GM23338 (cell line): ENCODE measurements around the gene ZNF438. TPM values are rescaled to one million over a fixed set of nuclear protein-coding genes. Genes with fewer than 3 reads are reported as not detected.

Experiments
- ATAC-seq: fragments of 200-7000 bp; cut with Tn5 transposase; 3 replicates; pipeline ENCODE4 v1.9.1; 2020
- DNase-seq: peaks from one replicate; pipeline ENCODE4 v3.0.0-alpha.2; 2015; ENCODE audit warnings: low spot score
- H2AFZ ChIP-seq: fragments of 200-600 bp; sonication (generic); 2 replicates; pipeline ENCODE4 v1.8.0; 2016; ENCODE audit warnings: antibody characterized with exemption, mild to moderate bottlenecking, moderate library complexity
- H3F3A ChIP-seq: fragments of 200-600 bp; sonication (generic); replicated peaks from 2 replicates; pipeline ENCODE4 v1.8.0; 2017; ENCODE audit warnings: antibody characterized with exemption, mixed run types, low read depth
- H3K27ac ChIP-seq: fragments of 200-600 bp; sonication (generic); 2 replicates; pipeline ENCODE4 v1.6.1; 2016; ENCODE audit warnings: low read depth
- H3K27me3 ChIP-seq: fragments of 200-600 bp; sonication (generic); 2 replicates; pipeline ENCODE4 v1.8.0; 2016; ENCODE audit warnings: mild to moderate bottlenecking, mixed run types, moderate library complexity; ENCODE audit not compliant: insufficient read depth
- H3K36me3 ChIP-seq: fragments of 200-600 bp; sonication (generic); 2 replicates; pipeline ENCODE4 v1.8.0; 2016; ENCODE audit warnings: mild to moderate bottlenecking; ENCODE audit not compliant: insufficient read depth
- H3K4me1 ChIP-seq: fragments of 200-600 bp; sonication (generic); 2 replicates; pipeline ENCODE4 v1.8.0; 2016; ENCODE audit warnings: mild to moderate bottlenecking, moderate library complexity; ENCODE audit not compliant: insufficient read depth
- H3K4me2 ChIP-seq: fragments of 200-600 bp; sonication (generic); 2 replicates; pipeline ENCODE4 v1.7.1; 2017; ENCODE audit warnings: mixed run types
- H3K4me3 ChIP-seq: fragments of 200-600 bp; sonication (generic); 2 replicates; pipeline ENCODE4 v1.6.1; 2016; ENCODE audit warnings: mixed run types
- H3K79me2 ChIP-seq: fragments of 200-600 bp; sonication (generic); replicated peaks from 2 replicates; pipeline ENCODE4 v1.8.0; 2017; ENCODE audit warnings: mild to moderate bottlenecking; ENCODE audit not compliant: insufficient read depth
- H3K9me2 ChIP-seq: fragments of 200-600 bp; sonication (generic); 2 replicates; pipeline ENCODE4 v1.8.0; 2017; ENCODE audit not compliant: insufficient read depth
- H4K20me1 ChIP-seq: fragments of 200-600 bp; sonication (generic); replicated peaks from 2 replicates; pipeline ENCODE4 v1.8.0; 2017; ENCODE audit warnings: mild to moderate bottlenecking; ENCODE audit not compliant: insufficient read depth
- H3K27ac Mint-ChIP-seq: 2 replicates; pipeline ENCODE4 v1.8.0; 2020; ENCODE audit warnings: inconsistent platforms, mild to moderate bottlenecking, moderate library complexity, mixed read lengths
- H3K27me3 Mint-ChIP-seq: 3 replicates; pipeline ENCODE4 v1.8.0; 2022; ENCODE audit warnings: low read depth, mild to moderate bottlenecking, moderate library complexity, mixed read lengths, inconsistent platforms; ENCODE audit not compliant: insufficient read depth, poor library complexity
- H3K36me3 Mint-ChIP-seq: 3 replicates; pipeline ENCODE4 v1.8.0; 2021; ENCODE audit warnings: low read depth, mild to moderate bottlenecking, inconsistent platforms, moderate library complexity, mixed read lengths
- H3K4me1 Mint-ChIP-seq: 3 replicates; pipeline ENCODE4 v1.8.0; 2020; ENCODE audit warnings: mild to moderate bottlenecking, inconsistent platforms, mixed read lengths
- H3K4me3 Mint-ChIP-seq: 3 replicates; pipeline ENCODE4 v1.8.0; 2021; ENCODE audit warnings: moderate library complexity, mild to moderate bottlenecking, inconsistent platforms, mixed read lengths
- H3K9me3 Mint-ChIP-seq: 3 replicates; pipeline ENCODE4 v1.8.0; 2020; ENCODE audit warnings: moderate library complexity, mild to moderate bottlenecking, inconsistent platforms, mixed read lengths
- CREB1 ChIP-seq: fragments of 250-450 bp; sonication (Bioruptor Pico); IDR thresholded peaks from 2 replicates; pipeline ENCODE4 v1.5.0; 2020; ENCODE audit warnings: low read depth, mild to moderate bottlenecking, moderate library complexity
- CTCF ChIP-seq, 2 experiments: fragments of 200-600 bp in 1 of 2; sonication (generic) in 1 of 2; conservative IDR thresholded peaks; 2 replicates each; pipeline versions ENCODE4 v1.5.1 to v1.6.1; 2016 to 2017; ENCODE audit warnings: antibody characterized with exemption in 2 of 2, low read depth in 2 of 2, mild to moderate bottlenecking in 2 of 2, moderate library complexity in 1 of 2
- ETS1 ChIP-seq: IDR thresholded peaks from 2 replicates; pipeline ENCODE4 v1.6.1; 2016; ENCODE audit warnings: antibody characterized with exemption
- EZH2 ChIP-seq: fragments of 200-600 bp; sonication (generic); IDR thresholded peaks from one replicate; pipeline ENCODE4 v1.8.0; 2017; ENCODE audit warnings: antibody characterized with exemption, mild to moderate bottlenecking, low read depth; ENCODE audit not compliant: unreplicated experiment
- EZH2phosphoT487 ChIP-seq: fragments of 200-600 bp; sonication (generic); IDR thresholded peaks from one replicate; pipeline ENCODE4 v1.8.1; 2018; ENCODE audit warnings: antibody characterized with exemption; ENCODE audit not compliant: unreplicated experiment
- JUNB ChIP-seq: IDR thresholded peaks from one replicate; pipeline ENCODE4 v1.6.1; 2016; ENCODE audit warnings: antibody characterized with exemption; ENCODE audit not compliant: unreplicated experiment
- NANOG ChIP-seq: IDR thresholded peaks from 2 replicates; pipeline ENCODE4 v1.6.1; 2016; ENCODE audit warnings: antibody characterized with exemption, borderline replicate concordance
- POLR2AphosphoS5 ChIP-seq: IDR thresholded peaks from 2 replicates; pipeline ENCODE4 v1.6.1; 2016; ENCODE audit warnings: antibody characterized with exemption, low read depth
- REST ChIP-seq: IDR thresholded peaks from one replicate; pipeline ENCODE4 v1.6.1; 2018; ENCODE audit warnings: antibody characterized with exemption; ENCODE audit not compliant: unreplicated experiment
- STAT1 ChIP-seq: IDR thresholded peaks from one replicate; pipeline ENCODE4 v1.6.1; 2016; ENCODE audit warnings: antibody characterized with exemption; ENCODE audit not compliant: unreplicated experiment
- ZNF114 ChIP-seq: fragments of 250-450 bp; sonication (Bioruptor Pico); IDR thresholded peaks from 2 replicates; pipeline ENCODE4 v1.5.0; 2020; ENCODE audit warnings: mild to moderate bottlenecking, moderate library complexity
- ZNF331 ChIP-seq: fragments of 250-450 bp; sonication (Bioruptor Pico); IDR thresholded peaks from 2 replicates; pipeline ENCODE4 v1.5.0; 2020; ENCODE audit warnings: low read depth, mild to moderate bottlenecking, moderate library complexity
- ZNF462 ChIP-seq: fragments of 250-450 bp; sonication (Bioruptor Pico); IDR thresholded peaks from 2 replicates; pipeline ENCODE4 v1.5.0; 2020; ENCODE audit warnings: mild to moderate bottlenecking, moderate library complexity
- polyA plus RNA-seq: library from polyadenylated mRNA; unstranded; fragments of >200 nt; fragmentation: Nextera tagmentation; extraction: Ambion mirVana; gene quantifications from 2 replicates; pipeline ENCODE4 v1.2.1, GENCODE V29; 2016
- total RNA-seq: library from RNA; depleted of rRNA; stranded (reverse); fragments of >200 nt; shearing (Covaris generic); gene quantifications from 2 replicates; pipeline ENCODE4 v1.2.3, GENCODE V29; 2014

The ZNF438 gene
- total and polyA plus RNA-seq, 2 experiments from 2014 or later, result 0.91 to 0.94 TPM

- Histone ChIP-seq H3K27me3 (no peaks in the 10 kb centered on the region), H3K36me3 (no peaks in the 10 kb centered on the region), H3F3A (no peaks in the 10 kb centered on the region), H3K4me3 (no peak overlapping the region), H3K9me2 (0 out of 2 replicates have a peak, but pooled peaks cover 3% of the 10 kb centered on the region), H2AFZ (no peak overlapping the region), H3K4me1 (no peaks in the 10 kb centered on the region), H3K4me2 (no peak overlapping the region), H4K20me1 (no peaks in the 10 kb centered on the region), H3K27ac (no peak overlapping the region), H3K79me2 (no peaks in the 10 kb centered on the region)
- TF ChIP-seq STAT1, result no peak
- no peak for TF ChIP-seq CREB1 (CRISPR knock-in tag)
- TF ChIP-seq JUNB, result no peak
- no peak for TF ChIP-seq ZNF462 (CRISPR knock-in tag)
- TF ChIP-seq ETS1, result no peak
- no peak for TF ChIP-seq ZNF114
- TF ChIP-seq NANOG, result no peak
- no peak for TF ChIP-seq POLR2AphosphoS5
- no peak for TF ChIP-seq REST
- TF ChIP-seq ZNF331 (CRISPR knock-in tag), result no peak
- TF ChIP-seq EZH2, result no peak
- no peak for TF ChIP-seq EZH2phosphoT487
- TF ChIP-seq CTCF (conservative IDR thresholded peaks at IDR 0.05; ENCODE audit: low read depth in 2 of 2), result no peak
- peaks cover 12% of the 10 kb centered on the region for H3K9me3 Mint-ChIP-seq
- no peak for ATAC-seq
- no peak overlapping the region for H3K4me3 Mint-ChIP-seq
- DNase-seq, result no peak
- H3K27me3 Mint-ChIP-seq, result peaks cover 4% of the 10 kb centered on the region
- no peaks in the 10 kb centered on the region; the same call in 2 of the 3 replicates for H3K4me1 Mint-ChIP-seq
- H3K36me3 Mint-ChIP-seq, result peaks cover 8% of the 10 kb centered on the region; the same call in 2 of the 3 replicates
- no peak overlapping the region for H3K27ac Mint-ChIP-seq
These were observed 184.0 kb downstream of the ZNF438 start for GRCh38 chr10:30847642-30848041.
